Measurements from ENCODE around the gene NAT9. TPM values are rescaled to one million over a fixed set of nuclear protein-coding genes. Genes with fewer than 3 reads are reported as not detected.
A peak's percentile ranks its signal among the peaks of the same experiment; 100 is the strongest.

The NAT9 gene
- polyA plus RNA-seq, 2 of the 4 experiments (the other 2 are of a cell fraction) = 43.4 to 71.4 TPM

DNA sequence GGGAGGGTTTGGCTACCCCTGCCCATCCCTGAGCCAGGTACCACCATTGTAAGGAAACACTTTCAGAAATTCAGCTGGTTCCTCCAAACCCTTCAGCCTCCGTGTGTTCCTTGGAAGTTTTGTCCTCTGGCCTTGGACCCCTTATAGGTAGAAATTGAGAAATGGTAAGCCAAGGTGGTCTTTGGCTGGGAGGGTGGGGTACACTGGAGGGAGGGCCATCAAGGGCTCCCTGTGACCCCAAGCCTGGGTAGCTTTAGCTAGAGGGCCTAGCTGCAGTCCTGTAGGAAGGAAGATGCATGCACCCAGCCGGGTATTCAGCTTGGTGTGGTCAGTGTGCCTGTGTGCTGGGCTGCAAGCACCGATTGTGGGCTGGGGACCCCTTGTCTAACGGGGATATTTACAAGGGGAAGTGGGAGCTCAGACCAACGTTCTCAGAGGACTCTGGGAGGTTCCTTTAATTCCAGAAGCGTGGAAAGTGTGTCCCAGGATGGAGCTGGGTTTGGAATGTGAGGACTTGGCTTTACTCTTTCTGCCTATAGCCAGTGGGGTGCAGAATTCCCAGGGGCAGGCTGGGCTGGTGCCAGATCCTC lies 6.8 kb downstream of the NAT9 start (continued):
- TF ChIP-seq, protein P1, sequence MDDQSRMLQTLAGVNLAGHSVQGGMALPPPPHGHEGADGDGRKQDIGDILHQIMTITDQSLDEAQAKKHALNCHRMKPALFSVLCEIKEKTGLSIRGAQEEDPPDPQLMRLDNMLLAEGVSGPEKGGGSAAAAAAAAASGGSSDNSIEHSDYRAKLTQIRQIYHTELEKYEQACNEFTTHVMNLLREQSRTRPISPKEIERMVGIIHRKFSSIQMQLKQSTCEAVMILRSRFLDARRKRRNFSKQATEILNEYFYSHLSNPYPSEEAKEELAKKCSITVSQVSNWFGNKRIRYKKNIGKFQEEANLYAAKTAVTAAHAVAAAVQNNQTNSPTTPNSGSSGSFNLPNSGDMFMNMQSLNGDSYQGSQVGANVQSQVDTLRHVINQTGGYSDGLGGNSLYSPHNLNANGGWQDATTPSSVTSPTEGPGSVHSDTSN (IDR thresholded peaks at IDR 0.05) = no peak
- no peak for TF ChIP-seq RNF2 (IDR thresholded peaks at IDR 0.05; ENCODE audit: borderline replicate concordance, low read depth)
- TF ChIP-seq, protein P2, sequence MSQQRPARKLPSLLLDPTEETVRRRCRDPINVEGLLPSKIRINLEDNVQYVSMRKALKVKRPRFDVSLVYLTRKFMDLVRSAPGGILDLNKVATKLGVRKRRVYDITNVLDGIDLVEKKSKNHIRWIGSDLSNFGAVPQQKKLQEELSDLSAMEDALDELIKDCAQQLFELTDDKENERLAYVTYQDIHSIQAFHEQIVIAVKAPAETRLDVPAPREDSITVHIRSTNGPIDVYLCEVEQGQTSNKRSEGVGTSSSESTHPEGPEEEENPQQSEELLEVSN (IDR thresholded peaks at IDR 0.05; ENCODE audit: borderline replicate concordance, low read depth) = no peak
- TF ChIP-seq, protein P3, sequence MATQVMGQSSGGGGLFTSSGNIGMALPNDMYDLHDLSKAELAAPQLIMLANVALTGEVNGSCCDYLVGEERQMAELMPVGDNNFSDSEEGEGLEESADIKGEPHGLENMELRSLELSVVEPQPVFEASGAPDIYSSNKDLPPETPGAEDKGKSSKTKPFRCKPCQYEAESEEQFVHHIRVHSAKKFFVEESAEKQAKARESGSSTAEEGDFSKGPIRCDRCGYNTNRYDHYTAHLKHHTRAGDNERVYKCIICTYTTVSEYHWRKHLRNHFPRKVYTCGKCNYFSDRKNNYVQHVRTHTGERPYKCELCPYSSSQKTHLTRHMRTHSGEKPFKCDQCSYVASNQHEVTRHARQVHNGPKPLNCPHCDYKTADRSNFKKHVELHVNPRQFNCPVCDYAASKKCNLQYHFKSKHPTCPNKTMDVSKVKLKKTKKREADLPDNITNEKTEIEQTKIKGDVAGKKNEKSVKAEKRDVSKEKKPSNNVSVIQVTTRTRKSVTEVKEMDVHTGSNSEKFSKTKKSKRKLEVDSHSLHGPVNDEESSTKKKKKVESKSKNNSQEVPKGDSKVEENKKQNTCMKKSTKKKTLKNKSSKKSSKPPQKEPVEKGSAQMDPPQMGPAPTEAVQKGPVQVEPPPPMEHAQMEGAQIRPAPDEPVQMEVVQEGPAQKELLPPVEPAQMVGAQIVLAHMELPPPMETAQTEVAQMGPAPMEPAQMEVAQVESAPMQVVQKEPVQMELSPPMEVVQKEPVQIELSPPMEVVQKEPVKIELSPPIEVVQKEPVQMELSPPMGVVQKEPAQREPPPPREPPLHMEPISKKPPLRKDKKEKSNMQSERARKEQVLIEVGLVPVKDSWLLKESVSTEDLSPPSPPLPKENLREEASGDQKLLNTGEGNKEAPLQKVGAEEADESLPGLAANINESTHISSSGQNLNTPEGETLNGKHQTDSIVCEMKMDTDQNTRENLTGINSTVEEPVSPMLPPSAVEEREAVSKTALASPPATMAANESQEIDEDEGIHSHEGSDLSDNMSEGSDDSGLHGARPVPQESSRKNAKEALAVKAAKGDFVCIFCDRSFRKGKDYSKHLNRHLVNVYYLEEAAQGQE (IDR thresholded peaks at IDR 0.05) = no peak

DNA sequence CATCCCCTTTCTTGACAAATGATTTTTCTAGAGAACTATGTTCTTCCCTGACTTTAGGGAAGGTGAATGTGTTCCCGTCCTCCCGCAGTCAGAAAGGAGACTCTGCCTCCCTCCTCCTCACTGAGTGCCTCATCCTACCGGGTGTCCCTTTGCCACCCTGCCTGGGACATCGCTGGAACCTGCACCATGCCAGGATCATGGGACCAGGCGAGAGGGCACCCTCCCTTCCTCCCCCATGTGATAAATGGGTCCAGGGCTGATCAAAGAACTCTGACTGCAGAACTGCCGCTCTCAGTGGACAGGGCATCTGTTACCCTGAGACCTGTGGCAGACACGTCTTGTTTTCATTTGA lies 7.4 kb downstream of the NAT9 start:
- TF ChIP-seq POLR2A (IDR thresholded peaks at IDR 0.05; ENCODE audit: low read length) (peak; percentile 17; the same call in 1 of the 2 replicates), HEYL (CRISPR knock-in tag; IDR thresholded peaks at IDR 0.05) (no peak)
- H3K4me3 ChIP-seq = no peak overlapping the region
- ChIA-PET POLR2A (interaction anchor here (2.8 kb wide), 1 partner anchor 19 kb away, joined by 15 read pairs; no protein-coding TSS in a partner anchor), CTCF (interaction anchor here (5.9 to 53.6 kb wide), 5 partner anchors 14 to 111 kb away, joined by 65 to 1302 read pairs (median 349); partner anchors contain the start of genes FDXR, GRIN2C, NHERF1 and RAB37)
- FAIRE-seq (peak; percentile 28), ATAC-seq (no peak), DNase-seq (ENCODE audit: low read depth in 1 of 2, low spot score in 1 of 2) (no peak)
- H3K4me2 ChIP-seq = no peak overlapping the region
- no peak overlapping the region; a peak in 1 of 6 replicates for H3K27ac ChIP-seq
- peaks cover 27% of the 10 kb centered on the region for H3K4me1 ChIP-seq
- 91% methylated on average over 7 of the region's 7 CpGs for WGBS (ENCODE audit: missing lambda C conversion rate)
- H3K9me3 ChIP-seq = no peaks in the 10 kb centered on the region

DNA sequence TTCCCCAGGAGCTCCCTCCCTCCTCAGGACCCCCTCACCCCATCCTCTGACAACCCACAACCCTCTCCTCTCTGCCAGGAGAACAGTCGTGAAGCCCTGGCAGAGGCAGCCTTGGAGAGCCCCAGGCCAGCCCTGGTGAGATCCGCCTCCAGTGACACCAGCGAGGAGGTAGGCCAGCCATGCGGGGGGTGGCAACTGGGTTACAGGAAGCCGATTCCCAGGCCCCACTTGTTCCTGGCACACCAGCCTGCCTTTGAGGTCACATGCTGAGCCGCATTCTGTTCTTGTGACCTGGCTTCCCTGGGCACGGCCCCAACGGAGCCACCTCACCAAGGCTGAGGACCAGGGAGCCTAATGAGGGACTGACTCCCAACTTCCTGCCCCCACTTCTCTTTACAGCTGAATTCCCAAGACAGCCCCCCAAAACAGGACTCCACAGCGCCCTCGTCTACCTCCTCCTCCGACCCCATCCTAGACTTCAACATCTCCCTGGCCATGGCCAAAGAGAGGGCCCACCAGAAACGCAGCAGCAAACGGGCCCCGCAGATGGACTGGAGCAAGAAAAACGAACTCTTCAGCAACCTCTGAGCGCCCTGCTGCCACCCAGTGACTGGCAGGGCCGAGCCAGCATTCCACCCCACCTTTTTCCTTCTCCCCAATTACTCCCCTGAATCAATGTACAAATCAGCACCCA lies 7.9 kb downstream of the NAT9 start:
- H3K27ac ChIP-seq = peak overlapping the region in 1 of 2 experiments; percentile 34; a peak in 3 of 6 replicates
- H3K4me2 ChIP-seq = no peak overlapping the region
- peak; percentile 5 to 6; a peak in 3 of 6 replicates for ATAC-seq

More for the DNA sequence above, 7.9 kb downstream of the NAT9 start:
- FAIRE-seq (no peak), DNase-seq (ENCODE audit: low read depth in 1 of 2, low spot score in 1 of 2) (no peak)
- H3K4me1 ChIP-seq = peaks cover 29% of the 10 kb centered on the region
- no peak for TF ChIP-seq TP53 (CRISPR knock-in tag; IDR thresholded peaks at IDR 0.05)
- no peak for TF ChIP-seq SREBF2 (IDR thresholded peaks at IDR 0.05)
- no peak for TF ChIP-seq ZC3H11A (IDR thresholded peaks at IDR 0.05)
- TF ChIP-seq, protein P3 (IDR thresholded peaks at IDR 0.05) = no peak
- TF ChIP-seq, protein P4, sequence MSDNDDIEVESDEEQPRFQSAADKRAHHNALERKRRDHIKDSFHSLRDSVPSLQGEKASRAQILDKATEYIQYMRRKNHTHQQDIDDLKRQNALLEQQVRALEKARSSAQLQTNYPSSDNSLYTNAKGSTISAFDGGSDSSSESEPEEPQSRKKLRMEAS (IDR thresholded peaks at IDR 0.05) = no peak
- TF ChIP-seq CBX2 (IDR thresholded peaks at IDR 0.05; ENCODE audit: borderline replicate concordance, low read depth) = no peak
- TF ChIP-seq EP300 (IDR thresholded peaks at IDR 0.05) = no peak
- TF ChIP-seq, protein P1 (IDR thresholded peaks at IDR 0.05) = no peak
- no peak for TF ChIP-seq PHF8 (IDR thresholded peaks at IDR 0.05; ENCODE audit: borderline replicate concordance, low read depth)
- no peak for TF ChIP-seq JUN (IDR thresholded peaks at IDR 0.05)
- TF ChIP-seq MYC (IDR thresholded peaks at IDR 0.05; ENCODE audit: borderline replicate concordance, low read length) = no peak
- ChIA-PET CTCF (interaction anchor here (1.5 to 53.6 kb wide), 5 partner anchors 14 to 111 kb away, joined by 4 to 1302 read pairs (median 349); partner anchors contain the start of genes FDXR, GRIN2C, NHERF1 and RAB37), POLR2A (no interaction called here)
- no peak overlapping the region for H3K4me3 ChIP-seq
- WGBS (ENCODE audit: missing lambda C conversion rate) = 69% methylated on average over 17 of the region's 17 CpGs
- H3K9me3 ChIP-seq = no peaks in the 10 kb centered on the region

All from A549 (cell line).